ENCODE results near the gene SH3D19. TPM values are rescaled to one million over a fixed set of nuclear protein-coding genes. Genes with fewer than 3 reads are reported as not detected.

SH3D19 gene
- total and polyA plus RNA-seq, 2 experiments from 2014 or later: 28.2 to 54.7 TPM

- no peak overlapping the region for H3K4me2 ChIP-seq
Observed at GRCh38 chr4:151329217-151330007, 4.0 kb upstream of the SH3D19 start.

DNA sequence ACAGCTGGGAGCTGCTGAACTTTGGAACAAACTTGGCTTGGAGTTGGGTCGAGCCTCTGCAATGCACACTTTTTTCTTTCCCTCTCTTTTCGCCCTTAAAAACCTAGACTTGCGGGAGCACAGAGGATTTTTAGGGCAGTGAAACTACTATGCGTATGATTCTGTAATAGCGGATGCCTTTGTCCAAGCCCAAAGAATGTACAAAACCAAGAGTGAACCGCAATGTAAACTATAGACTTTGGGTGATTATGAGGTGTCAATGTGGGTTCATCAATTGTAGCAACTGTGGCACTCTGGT, 493 bp upstream of the SH3D19 start:
- Histone ChIP-seq H3K4me1 (ENCODE audit: insufficient read depth) (peaks cover 22% of the 10 kb centered on the region), H4K20me1 (ENCODE audit: insufficient read depth, poor library complexity, severe bottlenecking) (peaks cover 22% of the 10 kb centered on the region), H3K4me3 (peak overlapping the region; percentile 59), H3K9me2 (replicated peaks; ENCODE audit: insufficient read depth) (no peaks in the 10 kb centered on the region), H3K9me3 (ENCODE audit: low read depth) (no peaks in the 10 kb centered on the region), H3K27ac (peak overlapping the region; percentile 96), H3K79me2 (peaks cover 32% of the 10 kb centered on the region), H2AFZ (peak overlapping the region; percentile 66), H3K36me3 (replicated peaks; ENCODE audit: insufficient read depth, low read depth) (no peaks in the 10 kb centered on the region), H3K4me2 (peak overlapping the region; percentile 79), H3K27me3 (no peaks in the 10 kb centered on the region)
- 60% methylated on average over 6 of the region's 6 CpGs for WGBS (ENCODE audit: low lambda C conversion rate, missing lambda C conversion rate)
- TF ChIP-seq EZH2 (IDR thresholded peaks at IDR 0.05; ENCODE audit: borderline replicate concordance) (no peak), EZH2phosphoT487 (IDR thresholded peaks at IDR 0.05; ENCODE audit: low read depth, severe bottlenecking, unreplicated experiment) (no peak)
- TF ChIP-seq, protein P1, sequence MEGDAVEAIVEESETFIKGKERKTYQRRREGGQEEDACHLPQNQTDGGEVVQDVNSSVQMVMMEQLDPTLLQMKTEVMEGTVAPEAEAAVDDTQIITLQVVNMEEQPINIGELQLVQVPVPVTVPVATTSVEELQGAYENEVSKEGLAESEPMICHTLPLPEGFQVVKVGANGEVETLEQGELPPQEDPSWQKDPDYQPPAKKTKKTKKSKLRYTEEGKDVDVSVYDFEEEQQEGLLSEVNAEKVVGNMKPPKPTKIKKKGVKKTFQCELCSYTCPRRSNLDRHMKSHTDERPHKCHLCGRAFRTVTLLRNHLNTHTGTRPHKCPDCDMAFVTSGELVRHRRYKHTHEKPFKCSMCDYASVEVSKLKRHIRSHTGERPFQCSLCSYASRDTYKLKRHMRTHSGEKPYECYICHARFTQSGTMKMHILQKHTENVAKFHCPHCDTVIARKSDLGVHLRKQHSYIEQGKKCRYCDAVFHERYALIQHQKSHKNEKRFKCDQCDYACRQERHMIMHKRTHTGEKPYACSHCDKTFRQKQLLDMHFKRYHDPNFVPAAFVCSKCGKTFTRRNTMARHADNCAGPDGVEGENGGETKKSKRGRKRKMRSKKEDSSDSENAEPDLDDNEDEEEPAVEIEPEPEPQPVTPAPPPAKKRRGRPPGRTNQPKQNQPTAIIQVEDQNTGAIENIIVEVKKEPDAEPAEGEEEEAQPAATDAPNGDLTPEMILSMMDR (IDR thresholded peaks at IDR 0.05; ENCODE audit: poor library complexity): no peak
- DNase-seq (ENCODE audit: low spot score): no peak

More at GRCh38 chr4:151329217-151330007, 4.0 kb upstream of the SH3D19 start:
- H3K79me2 ChIP-seq: no peaks in the 10 kb centered on the region
- no peaks in the 10 kb centered on the region for H4K20me1 ChIP-seq (ENCODE audit: insufficient read depth, poor library complexity, severe bottlenecking)
- DNase-seq (ENCODE audit: low spot score): no peak
- no peak overlapping the region for H3K4me3 ChIP-seq
- no peaks in the 10 kb centered on the region for H3K27me3 ChIP-seq
- H3K27ac ChIP-seq: peak overlapping the region; percentile 60
- WGBS (ENCODE audit: low lambda C conversion rate, missing lambda C conversion rate): 85% methylated on average over 4 of the region's 4 CpGs
- H2AFZ ChIP-seq: no peak overlapping the region
- no peak for TF ChIP-seq EZH2 (IDR thresholded peaks at IDR 0.05; ENCODE audit: borderline replicate concordance)
- TF ChIP-seq EZH2phosphoT487 (IDR thresholded peaks at IDR 0.05; ENCODE audit: low read depth, severe bottlenecking, unreplicated experiment): no peak
- TF ChIP-seq, protein P1 (IDR thresholded peaks at IDR 0.05; ENCODE audit: poor library complexity): no peak
- no peaks in the 10 kb centered on the region for H3K9me2 ChIP-seq (replicated peaks; ENCODE audit: insufficient read depth)
- H3K36me3 ChIP-seq (replicated peaks; ENCODE audit: insufficient read depth, low read depth): no peaks in the 10 kb centered on the region
- H3K4me1 ChIP-seq (ENCODE audit: insufficient read depth): no peaks in the 10 kb centered on the region
- no peaks in the 10 kb centered on the region for H3K9me3 ChIP-seq (ENCODE audit: low read depth)

DNA sequence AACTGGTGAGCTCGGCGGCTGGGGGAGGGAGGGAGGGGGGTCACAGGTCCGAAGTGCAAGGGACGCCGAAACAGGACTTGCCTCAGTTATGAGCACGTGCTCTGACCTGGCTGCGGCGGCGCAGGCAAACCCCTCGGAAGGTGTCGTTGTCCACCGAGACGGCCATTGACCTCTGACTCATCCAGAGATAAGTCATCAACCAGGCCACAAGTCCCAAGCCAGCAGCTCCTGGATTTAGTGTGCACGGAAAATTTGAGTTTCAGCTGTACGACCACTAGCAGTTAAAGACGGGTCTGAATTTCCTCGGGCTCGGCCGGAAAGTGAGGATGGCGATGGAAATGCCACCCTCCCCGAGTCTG, 674 bp downstream of the SH3D19 start:
- Histone ChIP-seq H3K79me2 (peaks cover 44% of the 10 kb centered on the region), H3K9me2 (replicated peaks; ENCODE audit: insufficient read depth) (no peaks in the 10 kb centered on the region), H3K4me2 (peak overlapping the region; percentile 79), H3K4me3 (peak overlapping the region; percentile 59), H2AFZ (peak overlapping the region; percentile 66), H3K9me3 (ENCODE audit: low read depth) (no peaks in the 10 kb centered on the region), H3K4me1 (ENCODE audit: insufficient read depth) (peaks cover 22% of the 10 kb centered on the region), H3K27me3 (no peaks in the 10 kb centered on the region), H3K36me3 (replicated peaks; ENCODE audit: insufficient read depth, low read depth) (no peaks in the 10 kb centered on the region), H4K20me1 (ENCODE audit: insufficient read depth, poor library complexity, severe bottlenecking) (peaks cover 32% of the 10 kb centered on the region), H3K27ac (peak overlapping the region; percentile 96)
- TF ChIP-seq, protein P1 (IDR thresholded peaks at IDR 0.05; ENCODE audit: poor library complexity): no peak
- WGBS (ENCODE audit: low lambda C conversion rate, missing lambda C conversion rate): 3% methylated on average over 21 of the region's 21 CpGs
- DNase-seq (ENCODE audit: low spot score): peak; percentile 89

All from hepatocyte (in vitro differentiated cells).